GM18508 (cell line): ENCODE measurements around the gene KSR2.
"Not testable (repeated sequence)": the region's sequence is repeated elsewhere in the genome, so short reads cannot be mapped to it uniquely, and the experiment has no call there.

Source experiments
- ATAC-seq: cut with Tn5 transposase; IDR thresholded peaks from one replicate; pipeline ENCODE4 v1.9.1; 2021; ENCODE audit warnings: moderate number of reproducible peaks; ENCODE audit not compliant: insufficient read depth, unreplicated experiment

Gene KSR2

GRCh38 chr12:117832459-117833457 is 136.0 kb downstream of the KSR2 start:
- no peak for ATAC-seq

GRCh38 chr12:117830471-117830870 is 138.3 kb downstream of the KSR2 start:
- ATAC-seq, result no peak

DNA sequence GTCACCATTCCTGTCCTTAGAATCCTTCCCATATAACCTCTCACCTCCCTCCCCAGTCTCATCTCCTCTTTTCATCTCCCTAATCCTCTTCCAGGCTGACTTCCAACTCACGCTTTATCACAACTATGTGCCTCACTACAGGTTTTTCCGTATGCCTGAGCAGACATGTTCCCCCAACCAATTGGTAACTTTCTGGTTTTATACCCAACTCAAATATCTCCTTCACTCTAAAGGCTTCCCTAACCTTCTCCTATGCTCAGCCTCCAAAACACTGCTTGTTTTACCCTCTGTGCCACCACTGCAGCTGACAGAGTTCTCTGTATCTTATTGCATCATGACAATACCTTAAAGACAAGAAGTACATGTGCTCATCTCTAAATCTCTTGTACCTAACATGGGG is 139.7 kb downstream of the KSR2 start:
- ATAC-seq, result no peak

DNA sequence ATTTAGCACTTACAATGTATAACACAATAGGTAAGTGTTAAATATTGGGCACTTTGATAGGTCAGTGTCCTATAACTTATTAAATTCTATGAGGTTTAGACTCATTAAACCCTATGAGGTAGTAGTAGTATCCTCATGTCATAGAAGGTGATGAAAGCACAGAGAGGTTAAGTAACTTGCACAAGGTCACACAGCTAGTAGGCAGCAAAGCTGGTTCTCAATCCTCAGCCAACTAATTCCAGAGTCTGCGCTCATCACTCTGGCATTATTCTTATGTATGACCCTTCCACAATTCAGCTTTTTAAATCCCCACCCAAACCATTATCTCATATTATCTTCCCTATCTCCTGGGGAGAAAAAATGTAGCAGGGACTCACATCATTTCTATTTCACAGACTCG is 141.1 kb downstream of the KSR2 start:
- ATAC-seq, result no peak

GRCh38 chr12:117825827-117826226 is 143.0 kb downstream of the KSR2 start:
- ATAC-seq, result no peak

DNA sequence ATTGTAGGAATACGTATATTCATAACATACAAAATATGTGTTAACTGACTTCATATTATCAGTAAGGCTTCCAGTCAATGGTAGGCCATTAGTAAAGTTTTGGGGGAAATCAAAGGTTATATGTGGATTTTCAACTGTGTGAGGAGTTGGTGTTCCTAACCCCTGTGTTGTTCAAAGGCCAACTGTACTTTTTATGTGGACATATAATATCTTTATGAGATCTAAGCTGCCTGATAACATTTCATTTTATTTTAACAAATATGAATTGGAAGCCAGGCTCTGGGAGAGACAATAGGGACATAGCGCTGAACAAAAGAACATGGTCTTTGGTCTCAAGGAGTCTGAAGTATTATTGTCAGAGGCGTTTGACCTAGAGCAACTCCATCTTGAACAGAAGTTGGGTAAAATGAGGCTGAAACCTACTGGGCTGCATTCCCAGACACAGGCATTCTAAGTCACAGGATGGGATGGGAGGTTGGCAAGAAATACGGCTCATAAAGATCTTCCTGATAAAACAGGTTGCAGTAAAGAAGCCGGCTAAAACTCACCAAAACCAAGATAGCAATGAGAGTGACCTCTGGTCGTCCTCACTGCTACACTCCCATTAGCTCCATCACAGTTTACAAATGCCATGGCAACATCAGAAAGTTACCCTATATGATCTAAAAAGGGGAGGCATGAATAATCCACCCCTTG is 147.2 kb downstream of the KSR2 start:
- no peak for ATAC-seq

GRCh38 chr12:117820216-117820907 is 148.4 kb downstream of the KSR2 start:
- no peak for ATAC-seq

DNA sequence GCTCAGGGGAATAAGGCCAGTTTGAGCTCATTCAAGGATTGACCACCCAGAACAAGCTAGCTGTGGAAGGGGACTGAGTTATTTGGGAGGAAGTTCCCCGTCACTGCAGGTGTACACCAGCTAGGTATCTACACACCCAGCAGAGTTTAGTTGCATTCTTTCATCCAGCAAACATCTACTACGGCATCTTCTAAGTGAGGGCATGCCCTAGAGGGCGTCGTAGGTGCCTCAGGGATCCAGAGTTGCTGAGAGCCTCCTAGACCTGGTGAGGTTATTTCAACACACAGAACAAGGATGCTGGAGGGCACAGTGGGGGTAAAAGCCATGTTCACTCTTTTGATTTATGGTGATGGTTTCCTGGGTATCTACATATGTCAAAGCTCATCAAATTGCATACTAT is 149.6 kb downstream of the KSR2 start:
- no peak for ATAC-seq

DNA sequence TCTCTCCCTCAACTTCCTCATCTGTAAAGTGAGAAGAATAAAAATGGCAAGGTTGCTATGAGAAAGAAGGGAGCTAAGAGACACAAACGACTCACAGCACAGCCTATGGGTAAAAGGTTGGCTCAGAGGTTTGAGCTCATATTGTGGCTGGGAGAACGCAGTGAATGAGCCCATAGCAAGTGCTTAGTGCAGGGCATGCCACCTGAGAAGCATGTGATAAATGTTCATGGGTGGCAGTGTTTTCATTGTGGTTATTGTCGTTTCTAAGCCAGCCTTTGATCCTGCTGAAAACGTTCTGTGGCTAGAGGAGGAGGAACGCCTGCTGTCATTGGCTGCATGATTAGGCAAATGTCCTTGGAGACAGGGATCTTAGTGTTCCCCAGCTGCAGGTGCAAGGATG is 150.4 kb downstream of the KSR2 start:
- ATAC-seq, result no peak

DNA sequence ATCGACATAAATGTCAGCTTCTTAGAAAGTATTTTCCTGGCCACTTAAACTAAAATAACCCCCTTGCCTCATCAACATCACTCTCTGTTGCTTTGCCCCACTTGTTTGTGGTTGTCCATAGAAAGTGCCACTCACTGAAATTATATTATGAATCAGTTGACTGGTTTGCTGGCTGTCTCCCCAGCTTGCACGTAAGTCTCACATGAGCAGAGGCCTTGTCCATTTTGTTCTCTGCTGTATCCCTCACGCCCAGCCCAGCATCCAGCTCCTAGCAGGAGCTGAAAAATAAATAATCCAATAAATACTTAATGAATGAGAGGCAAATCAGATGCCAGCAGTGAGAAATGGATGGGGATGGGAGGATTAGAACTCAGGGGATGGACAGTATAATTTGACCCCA is 159.3 kb downstream of the KSR2 start:
- ATAC-seq, result no peak

- ATAC-seq, result no peak
Observed at GRCh38 chr12:117807946-117808345, 160.8 kb downstream of the KSR2 start.

DNA sequence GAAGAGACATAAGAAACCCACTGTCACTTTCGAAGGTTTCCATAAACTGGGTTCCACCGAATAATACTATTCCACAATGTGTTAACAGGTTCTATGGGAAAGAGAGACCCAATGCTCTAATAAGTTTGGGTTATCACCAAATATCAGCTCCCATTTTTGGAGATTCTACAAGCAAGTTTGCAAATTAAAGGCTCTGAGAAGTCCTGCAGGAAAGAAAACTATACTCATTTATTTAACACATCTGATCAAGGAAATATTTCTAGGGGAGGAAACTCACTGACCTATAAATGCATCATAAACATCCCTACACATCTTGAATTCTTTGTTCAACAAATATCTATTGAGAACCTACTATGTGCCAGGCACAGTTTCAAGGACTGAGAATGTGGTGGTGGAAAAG is 161.4 kb downstream of the KSR2 start:
- ATAC-seq, result no peak

DNA sequence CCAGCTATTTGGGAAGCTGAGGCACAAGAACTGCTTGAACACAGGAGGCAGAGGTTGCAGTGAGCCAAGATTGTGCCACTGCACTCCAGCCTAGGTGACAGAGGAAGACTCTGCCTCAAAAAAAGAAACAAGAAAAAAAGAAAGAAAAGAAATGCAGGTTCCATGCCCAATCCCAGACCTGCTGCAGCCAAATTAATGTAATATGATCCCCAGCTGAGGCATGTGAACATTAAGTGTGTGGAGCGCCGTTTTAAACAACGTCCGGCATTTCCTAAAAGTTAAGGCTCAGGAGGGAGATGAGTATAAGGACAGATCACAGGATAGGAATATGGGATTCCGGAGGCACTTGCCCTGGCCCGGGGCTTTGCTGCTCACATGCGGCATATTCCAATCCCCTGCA is 162.9 kb downstream of the KSR2 start:
- ATAC-seq, result no peak

GRCh38 chr12:117803001-117803400 is 165.8 kb downstream of the KSR2 start:
- ATAC-seq, result no peak

DNA sequence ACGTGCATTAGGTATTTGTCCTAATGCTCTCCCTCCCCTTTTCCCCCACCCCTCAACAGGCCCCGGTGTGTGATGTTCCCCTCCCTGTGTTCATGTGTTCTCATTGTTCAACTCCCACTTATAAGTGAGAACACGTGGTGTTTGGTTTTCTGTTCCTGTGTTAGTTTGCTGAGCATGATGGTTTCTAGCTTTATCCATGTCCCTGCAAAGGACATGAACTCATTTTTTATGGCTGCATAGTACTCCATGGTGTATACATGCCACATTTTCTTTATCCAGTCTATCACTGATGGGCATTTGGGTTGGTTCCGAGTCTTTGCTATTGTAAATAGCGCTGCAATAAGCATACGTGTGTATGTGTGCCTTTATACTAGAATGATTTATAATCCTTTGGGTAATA is 168.1 kb downstream of the KSR2 start:
- not testable (repeated sequence) for ATAC-seq

DNA sequence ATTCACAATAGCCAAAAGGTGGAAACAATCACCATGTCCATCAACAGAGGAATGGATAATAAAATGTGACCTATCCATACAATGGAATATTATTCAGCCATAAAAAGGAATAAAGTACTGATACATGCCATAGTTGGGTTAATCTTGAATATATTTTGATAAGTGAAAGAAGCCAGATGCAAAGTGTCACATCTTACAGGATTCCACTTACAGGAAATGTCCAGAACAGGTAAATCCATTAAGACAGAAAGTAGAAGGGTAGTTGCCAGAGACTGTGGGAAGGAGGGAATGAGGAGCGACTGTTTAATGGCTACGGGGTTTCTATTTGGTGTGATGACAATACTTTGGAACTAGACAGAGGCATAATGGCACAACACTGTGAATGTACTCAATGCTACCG is 171.6 kb downstream of the KSR2 start:
- no peak for ATAC-seq

DNA sequence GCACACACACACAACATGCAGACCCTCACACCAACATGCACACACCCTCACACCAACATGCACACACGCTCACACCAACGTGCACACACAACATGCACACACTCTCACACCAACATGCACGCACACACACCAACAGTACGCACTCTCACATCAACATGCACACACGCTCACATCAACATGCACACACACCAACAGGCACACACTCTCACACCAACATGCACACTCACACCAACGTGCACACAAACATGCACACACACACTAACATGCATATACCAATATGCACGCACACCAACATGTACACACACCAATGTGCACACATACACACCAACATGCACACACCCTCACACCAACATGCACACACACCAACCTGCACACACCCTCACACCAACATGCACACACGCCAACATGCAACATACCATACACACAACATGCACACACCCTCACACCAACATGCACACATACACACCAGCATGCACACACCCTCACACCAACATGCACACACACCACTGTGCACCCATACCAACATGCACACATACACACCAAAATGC is 175.8 kb downstream of the KSR2 start:
- ATAC-seq, result no peak

DNA sequence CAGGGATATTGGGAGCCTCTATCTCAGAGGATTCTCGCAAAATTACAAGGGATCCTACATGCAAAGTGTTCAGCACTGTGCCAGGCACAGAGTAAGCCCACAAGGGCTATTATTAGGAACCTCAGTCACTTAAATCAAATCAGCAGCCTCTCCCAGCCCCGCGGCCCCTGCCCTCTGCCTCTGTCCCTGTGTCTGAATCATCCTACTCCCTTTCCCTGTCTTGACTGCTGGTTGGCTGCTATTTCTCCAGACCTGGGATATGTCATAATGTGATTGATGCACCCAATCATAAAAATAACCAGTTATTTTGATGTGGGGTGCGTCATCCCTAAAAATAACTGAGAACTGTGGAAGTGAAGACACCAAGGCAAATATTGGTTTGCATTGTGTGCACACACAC is 176.3 kb downstream of the KSR2 start:
- ATAC-seq, result no peak

- no peak for ATAC-seq
Observed at GRCh38 chr12:117790948-117791347, 177.8 kb downstream of the KSR2 start.

DNA sequence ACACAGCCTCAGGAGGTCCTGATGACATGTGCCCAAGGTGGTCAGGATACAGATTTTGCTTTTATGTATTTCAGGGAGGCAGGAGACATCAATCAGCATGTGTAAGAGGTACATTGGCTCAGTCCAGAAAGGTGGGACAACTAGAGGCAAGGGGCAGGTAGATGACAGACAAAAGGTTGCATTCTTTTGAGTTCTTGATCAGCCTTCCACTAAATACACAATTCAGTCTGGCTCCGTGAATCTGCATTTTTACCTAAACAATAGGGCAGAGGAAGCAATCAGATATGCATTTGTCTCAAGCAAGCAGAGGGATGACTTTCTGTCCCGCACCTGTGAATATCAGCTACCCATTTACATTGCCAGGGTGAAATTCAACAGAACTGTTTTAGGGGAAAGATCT is 178.6 kb downstream of the KSR2 start:
- ATAC-seq, result no peak
